AML-193 (cell line): ENCODE results near the gene IBSP.

Source experiments
- DNase-seq, 2 experiments: peaks; one replicate each; lab custom pipeline; 2025; lab: John Stamatoyannopoulos, UW

Gene IBSP, protein sequence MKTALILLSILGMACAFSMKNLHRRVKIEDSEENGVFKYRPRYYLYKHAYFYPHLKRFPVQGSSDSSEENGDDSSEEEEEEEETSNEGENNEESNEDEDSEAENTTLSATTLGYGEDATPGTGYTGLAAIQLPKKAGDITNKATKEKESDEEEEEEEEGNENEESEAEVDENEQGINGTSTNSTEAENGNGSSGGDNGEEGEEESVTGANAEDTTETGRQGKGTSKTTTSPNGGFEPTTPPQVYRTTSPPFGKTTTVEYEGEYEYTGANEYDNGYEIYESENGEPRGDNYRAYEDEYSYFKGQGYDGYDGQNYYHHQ

DNA sequence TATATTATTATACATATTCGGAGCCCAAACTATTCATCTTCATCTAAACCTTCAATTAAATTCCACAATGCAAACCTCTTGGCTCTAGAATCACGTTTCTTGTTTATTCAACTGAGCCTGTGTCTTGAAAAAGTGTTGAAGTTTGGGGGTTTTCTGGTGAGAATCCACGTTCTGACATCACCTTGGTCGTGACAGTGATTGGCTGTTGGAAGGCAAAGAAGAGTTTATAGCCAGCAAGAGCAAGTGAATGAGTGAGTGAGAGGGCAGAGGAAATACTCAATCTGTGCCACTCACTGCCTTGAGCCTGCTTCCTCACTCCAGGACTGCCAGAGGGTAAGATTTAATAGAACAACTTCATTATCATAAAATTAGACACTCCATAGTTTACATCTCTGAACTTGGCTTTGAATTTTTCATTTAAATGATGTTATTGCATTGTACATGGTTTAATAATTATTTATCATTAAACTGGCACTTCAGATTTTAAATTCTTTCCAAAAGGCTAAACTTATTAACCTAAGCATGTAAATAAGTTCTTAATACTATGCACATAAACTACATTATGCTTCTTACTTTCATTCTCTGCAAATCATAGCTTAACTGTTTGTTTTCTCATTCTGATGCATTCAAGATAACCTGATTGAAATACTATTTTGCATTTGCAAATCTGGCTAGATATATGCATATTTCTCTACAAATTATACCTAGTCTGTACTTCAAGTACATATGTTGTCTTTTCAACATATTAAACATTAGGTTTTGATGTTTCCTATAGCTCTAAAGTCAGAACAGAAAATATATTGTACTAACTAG lies at the start of gene IBSP:
Gene IBSP, plus strand, starts transcription at position 254 of the 813 bp plus-strand sequence. CDS start 2,808 bp downstream, outside the sequence.
- DNase-seq = no peak

DNA sequence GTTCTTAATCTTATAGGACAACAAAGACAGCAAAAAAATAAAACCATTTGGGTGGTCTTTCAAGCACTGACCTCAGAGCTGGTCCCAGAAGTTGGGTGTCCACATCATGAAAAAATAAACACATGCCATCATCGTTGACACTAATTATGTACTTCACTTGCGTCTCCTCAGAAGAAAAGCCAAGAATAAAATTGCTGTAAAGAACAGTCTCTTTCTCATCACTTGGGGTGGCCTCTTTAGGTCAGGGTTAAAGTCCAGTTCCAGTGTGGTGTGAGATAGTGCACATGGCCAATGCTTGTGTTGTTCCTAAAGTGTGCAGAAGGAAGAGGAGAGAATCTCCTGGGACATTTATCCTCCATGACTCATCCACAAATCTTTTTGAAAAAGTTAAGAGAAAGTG lies 49.5 kb upstream of the IBSP start:
- no peak for DNase-seq

DNA sequence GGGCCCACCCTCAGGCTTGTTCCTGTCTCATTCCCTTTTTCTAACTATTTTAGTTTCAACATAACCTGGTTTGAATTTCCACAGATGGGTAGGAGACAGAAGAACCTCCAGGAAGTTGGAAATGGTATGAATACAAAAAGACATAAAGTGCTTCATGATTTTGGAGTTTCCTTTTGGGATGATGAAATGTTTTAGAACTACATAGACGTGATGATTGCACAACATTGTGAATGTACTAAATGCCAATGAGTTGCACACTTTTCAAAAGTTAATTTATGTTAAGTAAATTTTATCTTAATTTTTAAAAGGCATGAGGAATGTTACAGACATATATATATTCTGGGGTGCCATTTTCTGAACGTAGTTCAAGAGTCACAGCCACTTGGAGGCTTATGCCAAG lies 41.1 kb upstream of the IBSP start:
- DNase-seq = peak; percentile 2 to 10

DNA sequence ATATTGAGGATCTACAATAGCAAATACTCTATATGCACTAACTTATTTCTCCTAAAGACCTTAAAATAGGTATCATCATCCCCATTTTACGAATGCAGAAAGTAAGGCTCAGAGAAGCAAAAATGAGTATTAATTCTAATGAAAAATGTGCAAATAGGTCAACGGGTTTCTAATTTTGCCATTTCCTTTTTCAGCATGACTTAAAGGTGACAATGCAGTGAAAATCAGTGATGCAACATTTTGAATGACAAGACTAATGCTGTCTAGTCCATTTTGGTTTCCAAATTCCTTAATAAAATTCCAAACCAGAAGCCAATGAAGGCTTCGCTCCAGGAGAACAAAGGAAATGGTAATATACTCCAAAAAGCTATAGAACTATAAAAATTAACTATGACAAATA lies 37.0 kb upstream of the IBSP start:
- DNase-seq = no peak

DNA sequence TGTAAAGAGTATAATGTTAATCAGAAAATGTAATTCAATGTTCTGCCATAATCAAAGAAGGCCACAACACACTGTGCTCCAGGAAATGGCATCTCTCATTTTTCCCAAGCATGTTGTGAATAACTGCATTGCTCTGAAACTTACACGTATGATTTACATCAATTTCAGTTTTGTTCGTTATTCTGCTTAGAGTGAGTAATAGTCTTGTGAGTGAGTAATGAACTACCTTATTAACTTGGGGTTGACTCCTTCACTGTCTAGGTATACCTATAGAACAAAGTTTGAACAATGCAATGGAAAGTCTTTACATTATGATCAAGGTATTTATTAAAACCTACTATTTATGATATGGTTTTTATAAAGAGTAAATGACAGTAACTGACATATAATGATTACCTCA lies 17.8 kb upstream of the IBSP start:
- DNase-seq = no peak

DNA sequence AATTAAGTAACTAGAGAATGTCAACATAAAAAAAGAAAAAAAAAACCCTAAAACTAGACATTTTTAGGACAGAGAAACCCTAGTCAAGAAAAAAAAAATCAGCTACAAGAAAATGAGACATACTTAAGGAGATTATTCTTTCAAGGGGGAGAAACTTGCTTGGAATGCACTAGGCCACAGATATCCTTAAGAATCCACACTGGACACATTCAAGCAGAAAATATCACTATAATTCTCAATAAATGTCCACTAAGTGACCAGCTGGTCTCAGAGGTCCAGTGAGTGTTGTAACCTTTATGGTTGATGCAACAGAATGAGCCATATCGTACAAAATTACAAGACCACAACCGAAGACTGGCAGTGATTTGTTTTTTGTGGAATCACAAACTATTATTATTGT lies 15.6 kb upstream of the IBSP start:
- DNase-seq = no peak

DNA sequence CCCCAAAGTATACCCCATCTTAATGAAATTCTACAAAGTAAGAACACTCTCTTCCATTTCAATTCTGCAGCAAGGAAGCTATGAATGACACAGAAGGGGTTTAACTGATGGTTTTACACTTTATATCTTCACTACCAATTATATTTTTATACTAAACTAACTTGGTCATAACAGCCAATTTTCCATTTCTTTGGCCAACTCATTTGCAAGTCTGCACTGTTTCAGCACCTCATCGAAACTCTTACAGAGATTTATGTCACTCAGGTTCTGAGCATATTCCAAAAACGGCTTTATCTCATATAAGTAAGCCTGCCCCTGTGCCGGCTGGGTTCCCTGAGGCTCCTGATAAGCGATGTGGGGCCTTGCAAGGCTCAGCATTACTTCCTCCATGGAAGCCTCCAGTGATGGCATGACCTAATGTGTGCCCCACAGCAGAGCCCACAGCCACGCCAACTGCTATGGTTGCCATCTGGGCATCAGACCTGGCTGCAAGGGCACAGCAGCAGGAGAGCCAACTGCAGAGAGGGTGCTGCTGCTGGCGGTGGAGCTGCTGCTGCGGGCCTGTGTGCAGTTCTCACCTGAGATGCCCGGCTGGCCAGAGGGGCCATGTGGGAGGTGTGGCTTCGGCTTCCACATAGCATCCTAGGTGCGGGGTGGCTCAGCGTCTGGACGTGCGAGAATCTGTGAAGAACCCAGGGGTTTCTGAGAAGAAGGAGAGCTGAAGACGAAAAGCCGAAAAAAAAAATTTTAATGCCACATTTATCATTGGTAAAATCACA lies 13.4 kb upstream of the IBSP start:
- no peak for DNase-seq

DNA sequence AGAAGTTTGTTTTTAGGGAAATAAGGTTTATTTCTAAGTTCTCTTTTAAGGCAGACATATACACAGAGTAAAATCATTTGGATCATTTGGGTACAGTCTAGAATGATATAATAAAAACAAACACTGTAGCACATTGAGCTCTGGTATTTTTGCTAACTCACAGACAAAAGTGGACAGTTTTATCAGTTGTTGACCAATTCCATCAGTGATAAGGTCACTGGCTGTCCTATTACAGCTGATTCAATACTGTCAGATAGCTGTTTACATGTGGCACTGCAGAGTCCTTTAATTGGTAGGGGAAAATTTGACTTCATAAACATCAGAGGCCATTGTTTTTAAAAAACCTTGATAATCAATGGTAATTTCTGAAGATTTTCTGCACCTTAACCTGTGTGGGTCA lies 3.5 kb downstream of the IBSP start:
- no peak for DNase-seq

DNA sequence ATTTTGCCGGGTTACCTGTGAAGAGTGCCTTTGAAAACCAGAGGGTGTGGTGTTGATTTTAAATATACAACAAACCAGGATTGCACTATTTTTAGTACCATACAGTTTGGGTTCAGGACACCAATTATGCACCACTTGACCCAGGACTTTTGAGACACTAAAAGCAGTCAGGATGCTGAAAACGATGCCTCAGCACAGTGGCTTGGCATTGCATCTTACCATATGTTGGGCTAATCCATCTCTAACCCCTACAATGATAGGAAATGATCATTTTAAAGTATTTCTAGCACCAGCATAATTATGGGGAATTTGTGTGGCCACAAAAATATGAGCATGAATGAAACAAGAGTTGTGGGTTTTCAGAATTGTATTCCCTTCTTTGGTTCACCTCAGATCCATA lies 4.1 kb downstream of the IBSP start:
- DNase-seq = no peak

DNA sequence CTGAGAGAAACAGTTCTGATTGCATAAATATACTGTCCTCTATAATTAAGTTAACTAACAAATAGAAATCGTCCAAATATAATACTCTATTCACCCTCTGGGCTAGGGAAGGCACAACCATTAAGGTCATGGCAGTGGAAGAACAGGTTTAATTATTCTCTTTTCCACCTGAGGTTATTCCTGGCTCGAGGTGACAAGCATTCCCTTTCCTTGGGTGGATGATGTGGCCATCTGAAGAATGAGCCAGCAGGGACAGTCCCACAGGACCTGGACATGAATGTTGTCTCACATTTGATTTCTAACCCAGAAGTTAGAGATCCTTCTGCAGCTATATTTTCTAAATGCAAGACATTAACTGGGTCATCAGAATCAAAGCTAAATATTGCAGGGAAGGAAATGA lies 5.5 kb downstream of the IBSP start:
- DNase-seq = no peak

DNA sequence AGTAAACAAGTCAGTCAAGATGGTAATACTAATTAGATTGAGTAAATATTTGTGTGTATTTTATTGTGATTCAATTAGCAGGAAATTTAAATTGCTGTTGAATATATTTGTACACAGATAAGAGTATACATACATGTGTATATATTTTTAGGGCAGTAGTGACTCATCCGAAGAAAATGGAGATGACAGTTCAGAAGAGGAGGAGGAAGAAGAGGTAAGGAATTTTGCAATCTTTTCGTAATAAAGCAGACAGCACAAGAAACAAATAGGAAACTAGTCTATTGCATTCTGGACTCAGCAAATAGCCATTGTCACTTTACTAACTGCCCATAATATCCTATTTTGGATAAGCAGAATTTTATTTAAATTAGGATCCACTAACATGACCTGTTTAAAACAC lies 6.6 kb downstream of the IBSP start:
- peak; percentile 19 to 35 for DNase-seq

DNA sequence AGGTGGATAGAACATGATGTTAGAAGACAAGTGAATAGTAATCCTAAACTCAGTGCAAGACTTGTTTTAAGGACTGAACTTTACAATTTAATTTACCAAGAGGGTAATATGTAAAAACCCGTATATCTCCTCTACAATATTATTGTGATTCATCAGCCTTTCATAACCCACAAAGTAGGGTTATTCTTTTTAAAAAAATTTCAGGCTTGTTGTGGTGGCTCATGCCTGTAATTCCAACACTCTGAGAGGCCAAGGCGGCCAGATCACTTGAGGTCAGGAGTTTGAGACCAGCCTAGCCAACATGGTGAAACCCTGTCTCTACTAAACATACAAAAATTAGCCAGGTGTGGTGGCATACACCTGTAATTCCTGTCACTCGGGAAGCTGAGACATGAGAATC lies 7.2 kb downstream of the IBSP start:
- no peak for DNase-seq

DNA sequence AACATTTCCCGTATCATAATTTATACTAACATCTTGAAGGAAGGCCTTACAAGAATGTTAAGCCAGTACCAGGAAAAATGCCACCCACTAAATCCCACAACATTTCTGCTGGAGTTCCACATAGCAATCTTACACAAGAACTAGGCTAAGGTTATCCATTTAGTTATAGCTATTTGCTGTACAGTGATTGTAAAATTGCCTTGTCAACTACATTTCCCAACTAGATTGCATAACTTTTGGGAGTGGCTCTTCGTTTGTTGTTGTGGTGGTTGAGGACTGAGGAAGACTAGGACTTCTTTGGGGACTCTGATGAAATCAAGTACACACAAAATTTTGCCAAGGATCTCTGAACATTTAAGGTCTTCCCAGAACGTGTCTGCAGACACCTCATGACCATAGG lies 8.0 kb downstream of the IBSP start:
- DNase-seq = no peak

DNA sequence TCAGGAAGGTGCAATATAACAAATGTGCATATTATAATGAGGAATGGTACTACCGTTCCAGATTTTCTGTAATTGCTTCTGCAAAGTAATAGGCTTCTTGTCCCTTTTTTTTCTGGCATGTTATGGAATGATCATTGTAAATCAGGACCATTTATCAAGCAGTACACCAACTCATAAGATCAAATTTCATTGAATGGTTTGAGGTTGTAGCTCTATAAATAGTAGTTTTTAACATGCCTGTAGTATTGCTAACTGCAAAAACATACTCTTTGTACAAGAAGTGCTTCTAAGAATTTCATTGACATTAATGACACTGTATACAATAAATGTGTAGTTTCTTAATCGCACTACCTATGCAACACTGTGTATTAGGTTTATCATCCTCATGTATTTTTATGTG lies 12.6 kb downstream of the IBSP start:
- DNase-seq = no peak

DNA sequence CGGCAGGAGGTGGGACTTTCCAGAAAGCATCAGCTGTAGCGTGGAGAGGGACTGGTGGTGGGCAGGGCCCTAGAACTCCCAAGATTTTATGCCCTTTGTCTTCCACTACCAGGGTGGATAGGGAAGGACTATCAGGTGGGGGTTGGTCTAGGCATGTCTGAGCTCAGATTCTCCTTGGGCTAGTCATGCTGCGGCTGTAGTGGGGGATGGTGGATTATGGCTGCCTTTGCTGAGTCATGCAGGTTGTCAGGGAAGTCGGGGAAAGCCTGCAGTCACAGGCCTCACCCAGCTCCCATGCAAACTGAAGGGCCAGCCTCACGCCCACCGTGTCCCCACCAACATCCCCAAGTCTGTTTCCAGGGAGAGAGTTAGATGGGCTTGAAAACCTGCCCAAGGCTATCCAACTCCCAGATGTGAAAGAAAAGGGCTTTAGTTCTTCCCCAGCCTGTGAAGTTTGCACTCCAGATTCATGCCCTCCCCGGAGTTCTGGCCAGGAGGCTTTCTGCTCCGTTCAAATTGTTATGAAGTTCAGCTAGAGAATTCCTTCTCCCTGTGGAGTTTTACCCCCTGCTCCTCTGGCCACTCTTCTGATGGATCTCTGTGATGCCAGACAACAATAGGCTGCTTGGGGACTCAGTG lies 20.0 kb downstream of the IBSP start:
- no peak for DNase-seq

DNA sequence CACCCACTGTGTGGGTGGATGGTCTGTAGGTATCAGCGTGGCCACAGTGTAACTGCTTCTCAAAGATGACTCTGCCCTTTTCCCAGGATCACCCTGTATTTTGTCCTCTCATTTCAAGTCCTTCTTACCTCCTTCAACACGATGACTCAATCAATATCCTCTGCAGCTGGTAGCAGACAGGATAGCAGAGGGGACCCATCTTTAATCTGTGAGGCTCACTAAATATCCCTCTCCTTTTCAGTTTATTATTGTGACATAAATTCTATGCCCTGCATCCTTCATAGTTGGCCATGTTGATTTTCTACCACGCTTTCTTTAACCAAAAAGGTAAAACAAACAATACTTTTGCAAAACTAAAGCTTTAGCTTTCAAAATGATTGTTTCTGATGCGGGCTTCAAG lies 23.8 kb downstream of the IBSP start:
- DNase-seq = no peak

DNA sequence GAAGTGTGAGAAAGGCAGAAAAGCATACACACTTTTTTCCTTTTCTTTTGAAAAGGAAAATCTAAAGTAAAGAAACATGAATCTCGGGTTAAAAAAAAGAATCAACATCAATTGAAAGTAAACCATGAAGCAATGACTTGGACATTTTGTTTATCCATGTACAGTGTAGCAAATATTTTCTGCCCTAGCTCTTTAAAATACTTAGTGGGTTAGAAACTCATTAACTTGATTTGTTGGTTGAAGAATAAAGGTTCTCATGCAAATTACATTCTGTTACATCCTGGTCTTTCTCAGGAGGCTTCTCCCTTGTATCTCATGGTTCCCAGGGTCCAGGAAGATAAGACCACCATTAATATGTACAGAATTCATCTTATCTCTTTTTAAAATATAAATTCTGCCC lies 24.4 kb downstream of the IBSP start:
- no peak for DNase-seq

DNA sequence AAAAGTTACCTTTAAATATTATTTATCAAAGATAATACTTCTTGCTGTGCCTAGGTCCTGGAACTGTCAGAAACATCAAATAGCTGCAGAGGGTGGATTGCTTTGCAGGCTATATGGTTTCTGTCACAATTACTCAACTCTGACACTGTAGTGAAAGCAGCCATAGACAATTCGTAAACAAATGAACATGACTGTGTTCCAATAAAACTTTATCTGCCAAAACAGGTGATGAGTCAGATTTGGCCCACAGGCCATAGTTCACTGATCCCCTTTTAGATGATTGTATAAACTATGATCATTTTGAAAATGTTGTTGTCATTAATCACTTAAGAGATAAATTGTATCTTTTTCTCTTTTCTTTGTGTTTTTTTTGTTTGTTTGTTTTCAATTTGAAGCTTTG lies 25.0 kb downstream of the IBSP start:
- DNase-seq = no peak

DNA sequence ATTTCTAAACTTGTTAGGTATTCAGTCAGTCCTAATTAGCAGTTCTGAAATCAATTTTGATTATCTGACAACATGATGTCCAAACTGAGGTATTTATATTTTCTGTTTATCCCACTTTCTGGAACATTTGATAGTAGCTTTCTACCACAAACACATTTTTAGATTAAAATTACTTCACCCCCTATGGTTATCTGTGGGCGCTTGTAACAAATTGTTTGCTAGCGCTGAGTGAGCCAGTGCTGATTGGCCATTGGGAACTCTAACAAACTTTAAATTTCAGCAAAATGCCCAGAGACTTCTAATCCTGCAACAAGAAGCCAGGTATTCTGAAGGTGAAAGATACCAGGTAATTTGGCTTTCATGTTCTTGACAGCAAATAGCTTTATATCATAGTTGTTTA lies 33.3 kb downstream of the IBSP start, which contains the start of gene MEPE:
Gene MEPE, plus strand, starts transcription at position 301 of the 400 bp plus-strand sequence. CDS start 1,746 bp downstream, outside the sequence.
- DNase-seq = no peak

DNA sequence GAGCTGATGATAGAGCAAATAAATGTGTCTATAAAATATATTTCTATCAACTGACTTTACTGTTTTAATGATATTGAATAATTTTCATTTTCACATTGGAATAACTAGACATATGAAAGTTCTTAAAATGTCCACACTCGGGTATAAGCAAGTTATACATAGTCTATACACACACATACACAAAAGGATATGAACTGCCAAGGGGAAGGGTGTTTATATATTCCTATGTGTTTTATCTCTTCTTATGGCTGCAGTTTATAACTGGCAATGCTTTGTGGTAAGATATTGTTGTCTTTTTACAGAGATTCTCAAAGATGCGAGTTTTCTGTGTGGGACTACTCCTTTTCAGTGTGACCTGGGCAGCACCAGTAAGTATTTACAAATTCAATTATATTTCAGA lies 35.0 kb downstream of the IBSP start:
- DNase-seq = no peak

DNA sequence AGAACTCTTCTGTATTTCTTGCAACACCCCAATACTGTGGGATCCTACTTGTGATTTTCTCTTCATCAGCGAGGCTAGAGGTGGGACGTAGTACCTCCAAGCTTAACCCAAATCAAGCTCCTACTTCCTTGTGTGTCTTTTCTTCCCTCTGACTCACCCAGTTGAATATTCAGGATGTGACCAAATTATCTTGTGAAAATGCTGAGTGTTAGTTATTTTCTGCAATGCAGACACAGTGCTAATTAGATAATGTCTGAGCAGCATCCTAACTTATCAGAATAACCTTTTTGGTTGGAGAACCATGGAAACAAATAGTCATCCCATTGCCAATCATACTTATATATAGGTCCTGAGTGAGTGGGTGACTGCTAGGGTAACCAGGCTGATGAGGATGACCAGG lies 35.8 kb downstream of the IBSP start:
- DNase-seq = no peak

DNA sequence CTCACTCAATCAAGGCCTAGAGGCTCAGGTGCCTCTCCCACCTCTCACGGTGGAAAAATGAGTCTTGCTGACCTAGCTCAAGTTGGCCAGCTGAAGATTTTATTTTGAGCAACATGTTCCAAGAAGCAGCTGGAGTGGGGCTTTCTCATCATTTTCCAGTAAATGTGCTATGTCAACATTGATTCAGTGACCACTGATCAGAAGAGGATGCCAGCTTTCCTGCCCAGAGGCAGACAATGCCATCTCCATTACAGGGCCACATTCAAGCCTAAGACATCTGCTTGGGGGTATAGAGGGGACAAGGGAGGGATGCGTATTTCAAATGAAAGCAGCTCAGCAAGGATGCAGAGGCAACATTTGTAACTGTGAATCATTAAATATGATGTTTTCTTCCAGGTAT lies 36.4 kb downstream of the IBSP start:
- DNase-seq = no peak
